IPS-15b (cell line): ENCODE results near the gene CDHR3.

ENCODE experiments used
- H3K27me3 ChIP-seq: one replicate; pipeline ENCODE4 v1.6.1; 2013; ENCODE audit warnings: low read length; ENCODE audit not compliant: control insufficient read depth, insufficient read depth
- H3K36me3 ChIP-seq: one replicate; pipeline ENCODE4 v1.6.1; 2013; ENCODE audit warnings: low read length; ENCODE audit not compliant: control insufficient read depth, insufficient read depth
- H3K4me1 ChIP-seq: one replicate; pipeline ENCODE4 v1.6.1; 2013; ENCODE audit warnings: mild to moderate bottlenecking, low read length; ENCODE audit not compliant: control insufficient read depth, insufficient read depth
- H3K4me3 ChIP-seq: one replicate; pipeline ENCODE4 v1.5.1; 2013; ENCODE audit warnings: low read depth, low read length
- H3K9ac ChIP-seq: one replicate; pipeline ENCODE4 v1.6.1; 2013; ENCODE audit warnings: low read depth, mild to moderate bottlenecking, low read length
- H3K9me3 ChIP-seq: one replicate; pipeline ENCODE4 v1.6.1; 2013; ENCODE audit warnings: mild to moderate bottlenecking, low read length; ENCODE audit not compliant: control insufficient read depth, insufficient read depth

Gene CDHR3

DNA sequence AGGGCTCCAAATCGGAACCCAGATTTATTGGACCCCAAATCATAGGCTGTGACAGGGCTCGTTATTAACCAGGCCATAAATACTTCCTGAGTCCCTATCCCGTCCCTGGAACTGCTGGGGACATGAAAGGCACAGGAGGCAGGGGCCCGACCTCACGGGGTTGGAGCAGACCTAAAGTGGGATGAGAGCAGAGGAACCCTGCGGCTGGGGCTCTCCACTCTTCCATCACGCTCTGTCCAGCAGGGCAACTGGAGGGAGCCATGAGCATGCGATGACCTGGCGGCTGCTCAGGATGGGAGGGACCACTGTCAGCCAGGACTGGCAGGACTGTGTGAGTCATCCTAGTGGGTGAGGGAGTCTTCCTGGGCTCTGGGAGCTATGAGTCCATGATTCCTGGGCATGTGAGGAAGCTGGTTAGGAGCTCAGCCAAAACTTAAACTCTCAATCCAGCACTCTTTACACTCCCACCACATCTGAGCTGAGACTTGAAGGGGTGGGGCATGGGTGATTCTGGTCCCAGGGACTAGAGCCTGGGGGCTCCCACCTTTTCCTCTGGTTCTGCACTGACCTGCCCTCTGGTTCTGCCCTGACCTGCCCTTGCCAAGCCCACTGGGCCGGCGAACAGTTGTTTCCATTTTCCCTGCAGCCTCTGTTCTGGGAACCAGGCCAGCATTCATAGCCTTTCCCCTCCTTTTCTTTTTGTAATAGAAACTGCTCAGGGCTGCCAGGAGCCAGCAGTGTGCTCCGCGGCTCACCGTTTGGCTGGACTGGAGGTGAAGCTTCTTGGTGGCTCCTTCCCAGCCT is 101.9 kb downstream of the CDHR3 start:
- H3K36me3 ChIP-seq, result no peaks in the 10 kb centered on the region
- peak overlapping the region; percentile 12 for H3K9ac ChIP-seq
- no peaks in the 10 kb centered on the region for H3K9me3 ChIP-seq
- no peak overlapping the region for H3K4me3 ChIP-seq
- no peaks in the 10 kb centered on the region for H3K4me1 ChIP-seq
- H3K27me3 ChIP-seq, result no peaks in the 10 kb centered on the region

DNA sequence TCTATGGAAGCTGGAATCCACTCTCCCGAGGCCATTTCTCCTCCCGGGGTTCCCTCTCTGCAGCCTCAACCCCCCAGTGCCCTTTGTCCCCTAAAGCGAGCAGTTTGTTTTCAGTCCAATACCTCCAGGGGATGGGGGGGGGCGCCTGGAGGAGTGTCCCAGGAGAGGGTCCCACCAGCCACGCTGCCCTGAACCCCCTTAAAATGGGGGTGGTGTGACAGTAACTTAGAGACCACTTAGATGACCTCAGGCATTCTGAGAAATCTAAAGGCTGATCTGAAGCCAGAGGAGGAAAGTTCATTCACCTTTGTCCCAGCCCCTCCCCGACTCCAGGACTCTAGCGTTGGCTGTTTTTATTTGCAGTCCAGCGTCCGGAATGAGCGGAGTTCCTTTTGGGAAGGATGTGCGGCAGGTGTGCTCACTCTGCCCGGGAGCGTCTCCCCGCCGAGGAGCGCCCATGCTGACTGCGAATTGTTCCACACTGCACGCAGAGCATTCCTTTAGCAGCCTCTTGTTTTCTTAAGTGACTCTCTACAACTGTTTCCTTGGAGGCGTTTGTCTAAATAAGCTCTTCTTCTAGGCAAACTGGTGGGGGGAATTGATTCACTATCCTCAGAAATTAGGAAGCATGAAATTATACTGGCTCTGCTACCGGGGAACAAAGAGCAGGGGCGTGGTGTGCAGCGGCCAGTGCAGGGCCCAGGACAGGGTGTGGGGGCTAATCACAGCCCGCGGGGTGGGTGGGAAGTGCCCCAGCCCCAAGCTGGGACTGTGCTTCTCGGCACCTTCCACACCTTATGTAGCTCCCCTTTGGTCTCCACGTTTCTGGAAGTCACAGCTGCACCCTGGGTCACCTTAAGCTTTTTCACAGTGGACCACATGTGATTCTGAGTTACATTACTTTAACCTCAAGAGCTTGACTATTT is 102.8 kb downstream of the CDHR3 start:
- Histone ChIP-seq H3K36me3 (no peaks in the 10 kb centered on the region), H3K27me3 (no peaks in the 10 kb centered on the region), H3K9me3 (no peaks in the 10 kb centered on the region), H3K4me3 (no peak overlapping the region), H3K9ac (no peak overlapping the region), H3K4me1 (no peaks in the 10 kb centered on the region)

DNA sequence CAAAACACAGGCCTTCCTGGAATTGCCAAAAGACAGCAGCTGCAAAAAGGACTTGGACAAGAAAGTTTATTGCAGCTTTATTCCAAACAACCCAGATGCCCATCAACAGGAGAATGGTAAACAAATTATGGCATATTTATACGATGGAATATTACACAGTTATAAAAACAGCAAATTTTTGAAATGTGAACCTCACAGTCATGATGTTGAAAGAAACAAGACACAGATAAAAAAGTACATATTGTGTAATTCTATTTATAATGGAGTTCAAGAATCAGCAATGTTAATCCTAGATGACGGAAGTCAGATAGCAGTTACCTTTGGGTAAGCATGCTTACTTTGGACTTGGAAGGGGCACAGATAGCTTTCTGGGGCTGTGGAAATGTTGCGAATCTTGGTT is 104.6 kb downstream of the CDHR3 start:
- H3K27me3 ChIP-seq, result no peaks in the 10 kb centered on the region
- H3K4me3 ChIP-seq, result no peak overlapping the region
- H3K4me1 ChIP-seq, result no peaks in the 10 kb centered on the region
- H3K9ac ChIP-seq, result no peak overlapping the region
- no peaks in the 10 kb centered on the region for H3K9me3 ChIP-seq
- no peaks in the 10 kb centered on the region for H3K36me3 ChIP-seq

DNA sequence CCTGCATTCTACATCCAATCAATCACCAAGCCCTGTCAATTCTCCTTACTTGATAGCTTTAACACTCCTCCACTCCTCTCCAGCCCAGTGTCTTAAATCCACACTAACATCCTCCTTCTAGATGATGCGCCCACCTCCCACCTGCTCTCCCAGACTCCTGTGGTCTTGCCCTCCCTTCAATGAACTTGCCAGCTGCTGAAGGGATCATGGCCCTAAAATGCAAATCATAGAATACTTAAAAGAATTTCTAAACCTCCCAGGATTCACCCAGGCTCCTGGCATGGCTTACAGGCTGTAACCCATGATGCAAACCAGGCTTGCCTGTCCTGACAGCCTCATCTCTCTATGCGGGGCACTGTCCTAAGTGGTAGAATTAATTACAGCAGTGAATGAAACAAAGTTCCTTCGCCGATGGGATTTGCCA is 105.5 kb downstream of the CDHR3 start:
- Histone ChIP-seq H3K4me3 (no peak overlapping the region), H3K9ac (no peak overlapping the region), H3K36me3 (no peaks in the 10 kb centered on the region), H3K9me3 (no peaks in the 10 kb centered on the region), H3K27me3 (no peaks in the 10 kb centered on the region), H3K4me1 (no peaks in the 10 kb centered on the region)

DNA sequence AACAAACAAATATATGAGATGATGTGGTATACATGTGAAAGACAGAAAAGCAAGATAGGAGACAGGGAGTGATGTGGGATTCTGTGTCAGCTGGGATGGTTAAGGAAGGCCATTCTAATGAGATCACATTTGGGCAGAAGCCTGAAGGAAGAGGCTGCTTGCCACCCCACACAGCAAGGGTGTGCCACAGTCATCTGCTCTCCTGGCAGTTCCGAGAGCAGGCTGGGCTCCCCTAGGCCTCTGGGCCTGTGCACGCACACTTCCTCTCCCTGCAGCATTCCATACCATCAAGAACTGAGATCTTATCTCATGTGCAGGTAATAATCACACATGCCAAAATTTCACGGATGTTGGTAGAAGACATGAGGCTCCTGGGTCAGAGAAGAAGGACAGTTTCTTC is 105.9 kb downstream of the CDHR3 start:
- Histone ChIP-seq H3K9ac (no peak overlapping the region), H3K36me3 (no peaks in the 10 kb centered on the region), H3K4me3 (no peak overlapping the region), H3K4me1 (no peaks in the 10 kb centered on the region), H3K9me3 (no peaks in the 10 kb centered on the region), H3K27me3 (no peaks in the 10 kb centered on the region)

DNA sequence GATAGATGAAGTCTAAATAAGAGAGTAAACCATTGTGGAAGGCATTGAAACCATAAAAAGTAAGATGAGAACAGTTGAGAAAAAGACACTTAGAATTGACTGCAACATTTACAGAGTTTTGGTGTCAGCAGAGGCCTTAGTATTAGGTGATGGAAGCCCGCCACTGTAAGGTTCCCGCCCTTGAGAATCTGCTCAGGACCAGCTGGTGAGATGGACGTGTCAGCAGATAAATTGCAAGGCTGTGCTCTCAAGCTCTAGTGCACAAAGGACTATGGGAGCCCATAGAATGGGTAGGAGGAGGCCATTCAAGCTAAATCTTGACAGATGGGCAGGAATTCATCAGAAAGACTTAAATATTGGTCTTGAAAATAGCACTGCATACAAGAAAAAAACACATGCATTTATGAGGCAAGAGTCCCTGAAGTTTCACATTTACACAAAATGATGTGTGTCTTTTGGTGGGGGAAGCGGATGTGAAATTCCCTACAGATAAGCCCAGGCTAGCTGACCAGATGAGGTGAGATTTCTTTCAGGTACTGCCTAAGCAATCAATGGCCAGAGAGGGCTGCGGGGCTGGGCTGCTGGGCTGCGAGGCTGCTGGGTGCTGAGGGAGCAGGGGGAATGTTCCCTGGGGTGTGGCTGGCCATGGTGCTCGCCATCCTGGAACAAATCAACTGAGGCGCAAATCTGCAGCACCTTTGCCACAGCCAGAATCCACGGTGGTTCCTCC is 106.6 kb downstream of the CDHR3 start:
- Histone ChIP-seq H3K27me3 (no peaks in the 10 kb centered on the region), H3K9me3 (no peaks in the 10 kb centered on the region), H3K9ac (no peak overlapping the region), H3K4me1 (no peaks in the 10 kb centered on the region), H3K36me3 (no peaks in the 10 kb centered on the region), H3K4me3 (no peak overlapping the region)

DNA sequence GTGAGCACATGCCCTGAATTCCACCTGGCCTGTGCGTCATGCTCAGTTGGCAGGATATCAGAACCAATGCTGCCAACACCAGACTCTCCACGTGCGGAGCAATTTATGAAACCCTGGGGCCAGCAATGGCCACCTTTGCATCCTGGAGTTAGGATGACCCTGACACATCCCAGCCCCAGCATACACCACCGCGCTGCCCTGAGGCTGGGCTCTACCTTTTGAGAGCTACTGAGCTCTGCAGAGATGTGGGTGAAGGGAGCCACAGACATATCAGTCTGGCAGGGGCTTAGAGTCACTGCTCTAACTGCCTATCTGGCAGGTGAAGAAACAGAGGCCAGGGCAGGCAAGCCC is 107.1 kb downstream of the CDHR3 start:
- no peak overlapping the region for H3K9ac ChIP-seq
- no peaks in the 10 kb centered on the region for H3K9me3 ChIP-seq
- H3K4me3 ChIP-seq, result no peak overlapping the region
- H3K36me3 ChIP-seq, result no peaks in the 10 kb centered on the region
- H3K4me1 ChIP-seq, result no peaks in the 10 kb centered on the region
- no peaks in the 10 kb centered on the region for H3K27me3 ChIP-seq

DNA sequence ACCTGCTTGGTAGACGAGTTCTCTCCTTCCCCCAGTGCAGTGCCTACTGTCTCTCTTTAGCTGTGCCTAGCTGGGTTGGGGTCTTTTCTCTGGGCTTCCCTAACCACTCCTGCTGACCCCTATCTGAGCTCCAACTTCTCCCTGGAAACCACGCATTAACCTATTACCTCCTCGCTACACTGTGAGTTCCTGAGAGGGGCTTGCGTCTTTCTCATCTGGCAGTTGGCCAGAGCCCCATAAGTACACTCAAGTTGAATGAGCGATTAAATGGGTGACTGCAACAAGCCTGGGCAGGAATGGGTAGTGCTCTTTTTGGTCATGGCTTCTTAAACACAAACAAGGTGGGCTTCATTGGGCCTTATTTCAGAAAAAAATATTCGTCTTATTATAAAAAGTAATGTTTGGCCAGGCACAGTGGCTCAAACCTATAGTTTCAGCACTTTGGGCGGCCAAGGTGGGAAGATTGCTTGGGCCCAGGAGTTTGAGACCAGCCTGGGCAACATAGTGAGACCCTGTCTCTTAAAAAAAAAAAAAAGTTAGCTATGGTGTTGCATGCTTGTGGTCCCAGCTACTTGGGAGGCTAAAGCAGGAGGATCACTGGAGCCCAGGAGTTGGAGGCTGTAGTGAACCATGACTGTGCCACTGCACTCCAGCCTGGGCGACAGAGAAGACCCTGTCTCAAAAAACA is 107.6 kb downstream of the CDHR3 start:
- no peak overlapping the region for H3K9ac ChIP-seq
- no peaks in the 10 kb centered on the region for H3K4me1 ChIP-seq
- H3K27me3 ChIP-seq, result no peaks in the 10 kb centered on the region
- no peak overlapping the region for H3K4me3 ChIP-seq
- H3K36me3 ChIP-seq, result no peaks in the 10 kb centered on the region
- H3K9me3 ChIP-seq, result no peaks in the 10 kb centered on the region

DNA sequence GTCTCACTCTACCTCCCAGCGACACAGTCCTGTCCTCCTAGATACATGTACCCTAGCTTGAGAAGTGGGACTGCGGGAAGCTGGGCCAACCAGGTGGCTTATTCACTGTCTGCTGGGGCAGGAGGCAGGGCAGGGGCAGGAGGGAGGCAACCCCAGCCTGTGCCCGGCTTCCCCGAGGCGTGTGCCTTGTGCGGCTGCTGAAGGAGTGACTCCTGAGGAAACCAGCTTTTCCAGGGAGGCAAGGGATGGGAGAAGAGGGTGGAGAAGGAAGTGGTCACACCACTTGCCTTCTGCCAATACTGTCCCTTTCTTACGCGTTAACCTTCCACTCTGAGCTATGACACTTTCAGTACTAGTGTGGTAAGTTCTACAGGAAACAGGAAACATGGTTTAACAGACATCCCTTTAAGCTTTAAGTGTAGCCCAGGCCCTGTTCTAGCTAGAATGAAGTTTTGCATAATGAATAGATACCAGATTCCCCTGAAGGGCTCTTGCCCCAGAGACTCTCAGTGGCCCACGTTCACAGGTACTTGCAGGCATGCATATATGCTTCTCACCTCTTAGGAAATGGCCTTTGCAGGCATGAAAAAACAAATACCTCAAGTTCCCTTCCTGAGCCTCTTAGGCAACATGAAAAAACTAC is 108.4 kb downstream of the CDHR3 start:
- Histone ChIP-seq H3K9ac (no peak overlapping the region), H3K4me3 (no peak overlapping the region), H3K4me1 (no peaks in the 10 kb centered on the region), H3K36me3 (no peaks in the 10 kb centered on the region), H3K27me3 (no peaks in the 10 kb centered on the region), H3K9me3 (no peaks in the 10 kb centered on the region)

DNA sequence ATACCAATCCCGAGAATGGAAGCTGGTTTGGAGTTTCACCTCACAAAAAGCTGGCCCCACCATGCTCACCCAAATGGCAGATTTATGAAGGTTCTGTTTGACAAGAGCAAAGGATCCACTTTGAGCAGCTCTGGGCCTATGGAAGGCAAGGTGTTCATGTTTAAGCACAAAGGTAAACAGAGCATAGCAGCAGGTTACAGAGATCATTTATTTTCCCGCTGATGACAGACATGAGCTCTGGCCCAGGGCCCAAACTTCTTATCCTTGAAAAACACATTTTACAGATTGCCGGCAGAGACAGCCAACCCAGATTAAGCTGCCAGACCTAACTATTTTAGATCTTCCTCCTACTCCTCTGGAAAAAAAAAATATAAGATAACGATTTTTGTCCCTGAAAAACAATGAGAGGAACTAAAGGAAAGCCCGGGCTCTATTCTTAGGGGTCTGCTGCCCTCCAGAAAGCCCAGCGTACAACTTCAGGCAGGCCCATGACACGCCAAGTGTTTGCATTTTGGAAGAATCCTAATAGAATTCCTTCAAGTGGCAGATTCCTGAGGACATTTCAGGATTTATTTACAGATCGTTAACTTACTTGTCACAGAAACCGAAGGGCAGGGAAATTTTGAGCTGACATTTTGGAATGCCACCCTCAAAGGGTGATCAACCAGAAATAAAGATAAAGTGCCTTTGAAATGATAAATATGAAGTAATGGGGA is 109.1 kb downstream of the CDHR3 start:
- no peaks in the 10 kb centered on the region for H3K4me1 ChIP-seq
- no peaks in the 10 kb centered on the region for H3K27me3 ChIP-seq
- H3K9ac ChIP-seq, result no peak overlapping the region
- no peaks in the 10 kb centered on the region for H3K9me3 ChIP-seq
- no peaks in the 10 kb centered on the region for H3K36me3 ChIP-seq
- no peak overlapping the region for H3K4me3 ChIP-seq
